Stomach (tissue), 4 donors: ENCODE measurements around the gene ADIRF.

Source experiments
- CTCF ChIP-seq, 7 experiments: fragments of 450-650 bp in 4 of 7; fragments of 200-600 bp in 3 of 7; sonication (generic) in 3 of 7; IDR thresholded peaks; one replicate each; pipeline ENCODE4 v1.5.1; 2016 to 2019; ENCODE audit warnings: antibody characterized with exemption in 7 of 7, control low read depth in 2 of 7, mild to moderate bottlenecking in 1 of 7
- EP300 ChIP-seq: sonication (generic); formaldehyde crosslinking; IDR thresholded peaks from one replicate; pipeline ENCODE4 v1.6.1; 2017; ENCODE audit warnings: antibody characterized with exemption
- POLR2A ChIP-seq, 4 donors: fragments of 450-650 bp; IDR thresholded peaks; one replicate each; pipeline ENCODE4 v1.6.1; 2016; ENCODE audit warnings: antibody characterized with exemption in 4 of 4, control low read depth in 2 of 4, mild to moderate bottlenecking in 1 of 4, moderate library complexity in 1 of 4
- POLR2AphosphoS5 ChIP-seq, 3 donors: sonication (generic); formaldehyde crosslinking; IDR thresholded peaks; one replicate each; pipeline ENCODE4 v1.6.1; 2016; ENCODE audit warnings: antibody characterized with exemption in 3 of 3

- TF ChIP-seq POLR2A (IDR thresholded peaks at IDR 0.05): no peak
- TF ChIP-seq CTCF (IDR thresholded peaks at IDR 0.05): no peak
- TF ChIP-seq EP300: no peak
- no peak for TF ChIP-seq POLR2AphosphoS5 (IDR thresholded peaks at IDR 0.05)
Observed at GRCh38 chr10:86945361-86946212, 22.7 kb upstream of the ADIRF start.
